Activated CD8-positive, alpha-beta memory T cell treated with anti-CD3 and anti-CD28 coated beads for 48 hours (primary cell): Measurements from ENCODE around the gene MAP3K1.
A peak's percentile ranks its signal among the peaks of the same experiment; 100 is the strongest.
"Not testable (repeated sequence)": the region's sequence is repeated elsewhere in the genome, so short reads cannot be mapped to it uniquely, and the experiment has no call there.

Source experiments
- DNase-seq, 3 experiments: peaks; one replicate each; pipeline ENCODE4 v3.0.0-alpha.2; 2020; ENCODE audit warnings: low read depth in 2 of 3, low spot score in 2 of 3

MAP3K1 gene

DNA sequence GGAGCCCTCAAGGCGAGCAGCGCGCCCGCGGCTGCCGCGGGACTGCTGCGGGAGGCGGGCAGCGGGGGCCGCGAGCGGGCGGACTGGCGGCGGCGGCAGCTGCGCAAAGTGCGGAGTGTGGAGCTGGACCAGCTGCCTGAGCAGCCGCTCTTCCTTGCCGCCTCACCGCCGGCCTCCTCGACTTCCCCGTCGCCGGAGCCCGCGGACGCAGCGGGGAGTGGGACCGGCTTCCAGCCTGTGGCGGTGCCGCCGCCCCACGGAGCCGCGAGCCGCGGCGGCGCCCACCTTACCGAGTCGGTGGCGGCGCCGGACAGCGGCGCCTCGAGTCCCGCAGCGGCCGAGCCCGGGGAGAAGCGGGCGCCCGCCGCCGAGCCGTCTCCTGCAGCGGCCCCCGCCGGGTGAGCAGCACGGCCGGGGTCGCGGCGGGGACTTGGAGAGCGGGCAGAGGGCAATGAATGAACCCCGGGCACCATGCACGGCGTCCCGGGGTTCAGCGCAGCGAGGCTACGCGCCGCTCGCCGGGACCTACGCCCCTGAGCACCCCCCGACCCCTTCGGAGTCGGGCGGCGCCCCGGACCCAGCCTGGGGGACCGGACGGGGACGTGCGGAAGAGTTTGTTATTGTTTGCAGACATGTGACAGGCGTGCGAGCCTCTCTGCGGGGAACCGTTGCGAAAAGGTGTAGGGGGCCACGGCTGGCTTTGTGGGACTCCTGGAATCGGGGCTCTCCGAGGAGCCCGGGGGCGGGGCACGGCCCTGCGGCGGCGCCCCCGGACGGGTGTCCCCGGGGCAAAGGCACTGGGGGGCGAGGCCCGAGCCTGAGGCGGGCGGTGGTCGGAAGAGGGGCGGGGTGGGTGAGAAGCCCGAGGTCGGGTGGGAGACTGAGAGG lies 553 bp downstream of the MAP3K1 start:
- peak in 2 of 3 experiments; percentile 24 to 31 for DNase-seq

DNA sequence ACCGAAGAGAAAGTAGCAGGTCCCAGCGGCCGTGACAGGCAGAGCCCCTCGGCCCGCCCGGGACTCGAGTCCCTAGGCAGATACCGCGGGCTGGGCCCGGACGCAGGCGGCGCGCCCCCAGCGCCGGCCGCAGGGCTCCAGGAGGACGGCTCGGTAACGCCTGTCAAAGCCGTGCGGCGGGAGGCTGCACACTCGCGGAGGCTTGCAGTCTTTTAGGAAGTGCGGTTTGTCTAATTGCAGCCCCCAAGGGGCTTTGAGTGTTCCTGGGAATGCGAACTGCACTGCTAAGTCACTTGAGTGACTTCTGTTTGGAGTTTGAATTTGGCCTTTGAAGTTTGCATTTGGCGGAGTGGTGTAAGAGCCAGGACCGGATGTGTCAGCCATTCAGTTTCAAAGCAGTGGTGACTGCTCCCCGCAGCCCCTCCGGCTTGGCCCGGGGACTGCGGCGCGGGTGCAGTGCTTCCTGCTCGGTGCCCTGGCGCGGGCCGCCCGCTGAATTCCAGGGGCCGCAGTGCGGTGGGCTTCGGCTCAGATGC lies 1.3 kb downstream of the MAP3K1 start:
- peak in 2 of 3 experiments; percentile 40 to 45 for DNase-seq

DNA sequence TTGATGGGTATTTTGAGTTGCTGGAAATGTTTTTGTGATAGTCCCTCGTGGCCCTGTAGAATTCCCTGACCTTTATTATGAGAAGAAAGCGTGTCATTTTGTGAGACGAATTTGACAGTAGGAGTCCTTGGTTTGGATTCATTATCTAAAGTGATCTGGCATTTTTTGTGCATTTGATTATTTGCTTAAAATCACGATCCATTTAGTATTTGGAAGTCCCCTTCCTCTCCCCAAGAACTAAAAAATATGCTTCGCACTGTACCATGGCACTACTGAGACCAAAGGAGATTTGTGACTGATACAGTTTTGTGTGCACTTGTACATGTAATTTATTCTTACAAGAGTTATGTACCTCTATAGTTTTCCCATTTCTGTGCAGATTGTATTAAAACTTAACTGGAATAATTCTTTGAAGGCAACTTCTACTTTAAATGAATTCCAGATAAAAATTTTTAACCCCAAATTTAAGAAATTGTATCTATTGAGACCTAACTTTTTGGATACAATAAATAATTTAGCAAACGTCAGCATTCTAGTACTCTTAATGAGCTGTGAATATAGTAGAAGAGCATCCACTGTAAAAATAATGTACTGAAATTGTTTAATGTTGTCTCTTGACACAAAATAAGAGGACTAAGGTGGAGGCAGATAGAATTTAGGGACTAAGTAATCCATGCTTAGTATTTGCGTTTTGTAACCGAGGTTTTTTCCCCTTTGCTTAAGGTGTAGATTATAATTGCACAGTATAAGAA lies 2.1 kb downstream of the MAP3K1 start:
- no peak for DNase-seq

DNA sequence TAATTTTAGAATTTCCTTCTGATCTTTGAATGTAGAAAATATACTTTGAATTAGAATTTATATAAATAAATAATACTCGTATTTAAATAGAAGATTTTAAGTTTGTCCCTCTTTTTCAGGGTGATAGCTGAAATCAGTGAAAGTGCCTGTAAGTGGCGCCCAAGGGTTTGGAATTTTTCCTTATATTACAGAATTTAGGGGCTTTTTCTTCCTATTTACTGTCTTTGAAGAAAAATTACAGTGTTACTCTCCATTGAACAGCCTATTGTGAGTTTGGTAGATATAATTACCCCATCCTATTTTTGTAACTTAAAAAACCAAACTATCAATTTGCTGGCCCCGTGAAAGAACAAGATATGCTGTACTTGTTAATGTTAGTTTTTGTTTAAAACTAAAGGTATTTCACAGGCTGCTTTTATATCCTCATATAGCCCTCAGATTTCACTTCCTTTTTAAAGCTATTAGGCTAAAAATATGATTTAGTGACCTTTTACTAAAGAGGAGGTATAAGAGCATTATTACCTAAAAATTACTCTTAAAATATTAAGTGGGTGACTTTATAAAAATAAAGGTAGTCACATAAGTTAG lies 3.2 kb downstream of the MAP3K1 start:
- no peak for DNase-seq

DNA sequence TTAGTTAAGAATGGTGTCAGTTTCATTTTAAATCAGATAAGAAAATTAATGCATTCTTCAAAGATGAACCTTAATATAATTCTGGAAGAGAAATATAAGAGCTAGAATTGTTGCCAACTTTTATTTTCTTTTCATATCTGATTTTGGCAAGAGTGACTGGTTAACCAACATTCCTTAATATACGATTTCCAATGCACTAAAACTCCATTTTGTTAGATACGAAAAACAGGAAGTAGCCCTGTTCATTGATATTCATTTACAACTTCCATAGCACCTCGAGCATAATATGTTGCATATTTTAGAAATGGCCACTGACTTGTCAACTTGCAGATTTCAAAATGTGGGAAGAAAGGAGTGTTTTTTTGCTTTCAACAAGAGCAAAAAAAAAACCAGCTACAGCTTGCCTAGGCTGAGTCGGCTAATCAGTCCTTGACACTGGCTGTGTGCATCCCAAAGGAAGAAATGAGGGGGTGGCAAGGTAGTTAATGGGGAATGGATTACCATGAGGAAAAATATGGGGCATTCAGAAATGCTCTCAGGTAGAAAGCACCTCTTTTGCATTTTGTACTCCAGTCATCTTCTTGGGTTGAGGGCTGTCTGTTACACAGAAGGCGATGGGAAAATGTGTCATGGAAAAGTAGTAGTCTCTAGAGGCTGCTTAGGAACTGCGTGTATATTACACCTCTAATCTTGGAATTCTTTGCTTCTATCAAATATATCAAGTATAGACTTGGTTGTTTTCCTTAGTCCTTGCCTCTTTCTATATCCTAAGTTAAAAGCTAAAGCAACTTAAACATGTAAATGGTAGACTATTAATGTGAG lies 3.9 kb downstream of the MAP3K1 start:
- no peak for DNase-seq

DNA sequence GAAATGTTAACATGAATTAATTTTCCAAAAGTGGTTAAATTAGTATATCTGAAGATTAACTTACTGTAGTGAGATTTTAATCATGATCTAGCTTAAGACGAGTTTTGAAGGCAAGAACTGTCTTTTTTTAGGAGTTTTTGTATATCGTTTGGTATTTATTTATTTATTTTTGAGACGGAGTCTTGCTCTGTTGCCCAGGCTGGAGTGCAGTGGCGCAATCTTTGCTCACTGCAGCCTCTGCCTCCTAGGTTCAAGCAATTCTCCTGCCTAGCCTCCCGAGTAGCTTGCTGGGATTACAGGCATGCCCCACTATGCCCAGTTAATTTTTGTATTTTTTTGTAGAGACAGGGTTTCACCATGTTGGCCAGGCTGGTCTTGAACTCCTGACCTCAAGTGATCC lies 6.5 kb downstream of the MAP3K1 start:
- DNase-seq, result not testable (repeated sequence)

DNA sequence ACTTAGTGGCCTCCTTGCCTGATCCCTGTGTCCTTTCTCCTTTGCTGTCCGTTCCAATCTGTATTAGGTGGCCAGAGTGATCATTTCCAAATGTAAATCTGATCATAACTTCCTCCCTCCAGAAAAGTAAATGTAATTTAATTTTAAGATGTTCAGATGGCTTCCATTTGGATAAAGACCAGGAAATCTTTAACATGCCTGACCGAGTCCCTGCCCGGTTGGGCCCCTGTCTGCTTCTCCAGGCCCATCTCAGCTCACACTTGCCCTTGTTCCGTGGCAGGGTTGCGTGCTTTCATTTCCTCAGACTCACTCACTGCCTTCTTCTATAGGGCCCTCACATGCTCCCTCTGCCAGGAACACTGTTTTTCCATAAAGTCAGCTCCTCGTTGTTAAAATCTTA lies 7.6 kb downstream of the MAP3K1 start:
- DNase-seq, result no peak

DNA sequence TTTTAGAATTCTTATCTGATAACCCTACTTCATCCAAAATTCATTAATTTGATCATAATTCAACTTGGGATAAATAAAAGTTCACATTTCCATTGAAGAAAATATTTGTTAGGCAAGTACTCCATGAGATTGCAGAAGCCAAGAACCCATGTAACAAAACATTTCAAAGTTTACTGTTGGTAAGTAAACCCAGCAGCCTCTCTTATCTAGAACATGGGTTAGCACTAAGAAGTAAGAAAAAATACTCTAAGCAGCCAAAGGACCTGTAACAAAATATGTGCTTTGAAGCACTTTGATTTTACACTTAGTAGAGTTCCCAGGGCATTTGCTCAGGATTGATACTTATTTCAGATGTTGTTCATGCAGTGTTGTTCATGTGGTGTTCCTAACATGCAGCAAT lies 8.7 kb downstream of the MAP3K1 start:
- DNase-seq, result no peak

DNA sequence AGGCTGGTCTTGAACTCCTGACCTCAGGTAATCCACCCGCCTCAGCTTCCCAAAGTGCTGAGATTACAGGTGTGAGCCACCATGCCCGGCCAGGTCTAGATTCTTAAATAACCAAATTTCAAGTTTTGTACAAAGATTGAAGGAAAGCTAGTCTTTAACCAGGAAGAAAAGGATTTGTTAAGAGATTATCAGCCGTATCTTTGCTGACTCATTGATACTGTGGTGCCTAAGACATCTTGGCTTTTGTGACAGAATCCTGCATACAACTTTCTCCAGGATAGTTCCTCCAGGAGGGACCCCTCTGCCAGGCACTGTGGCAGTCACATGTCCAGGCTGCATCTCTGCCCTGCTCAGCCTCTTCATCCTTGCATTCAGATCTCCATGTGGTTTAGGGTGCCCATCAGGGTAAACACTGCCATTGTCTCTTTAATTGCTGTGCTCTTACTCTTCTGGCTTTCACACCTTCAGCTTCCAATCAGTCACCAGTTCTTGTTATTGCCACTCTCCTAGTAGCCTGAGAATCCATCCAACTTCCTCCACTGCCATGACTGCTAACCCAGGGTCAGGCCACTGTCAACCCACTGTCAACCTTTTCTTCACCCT lies 10.0 kb downstream of the MAP3K1 start:
- DNase-seq, result no peak

DNA sequence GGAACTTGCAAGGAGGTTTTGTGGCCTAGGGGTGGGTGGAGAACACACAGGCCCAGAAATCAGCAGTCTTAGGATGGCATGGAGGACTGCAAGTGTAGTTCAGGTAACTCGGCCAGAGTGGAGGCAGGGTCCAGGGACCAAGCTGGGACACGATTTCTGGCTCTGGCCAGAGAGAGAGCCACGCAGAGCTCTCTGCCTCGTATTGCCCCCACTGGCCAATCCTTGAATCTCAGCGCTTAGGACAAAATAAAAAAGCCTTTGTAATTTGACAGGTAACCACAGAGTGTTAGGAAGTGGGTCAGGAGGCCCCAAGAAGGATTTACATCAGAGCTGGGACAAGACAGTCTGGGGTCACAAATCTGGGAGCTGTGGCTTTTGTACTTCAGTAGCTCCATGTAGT lies 11.7 kb downstream of the MAP3K1 start:
- no peak for DNase-seq

DNA sequence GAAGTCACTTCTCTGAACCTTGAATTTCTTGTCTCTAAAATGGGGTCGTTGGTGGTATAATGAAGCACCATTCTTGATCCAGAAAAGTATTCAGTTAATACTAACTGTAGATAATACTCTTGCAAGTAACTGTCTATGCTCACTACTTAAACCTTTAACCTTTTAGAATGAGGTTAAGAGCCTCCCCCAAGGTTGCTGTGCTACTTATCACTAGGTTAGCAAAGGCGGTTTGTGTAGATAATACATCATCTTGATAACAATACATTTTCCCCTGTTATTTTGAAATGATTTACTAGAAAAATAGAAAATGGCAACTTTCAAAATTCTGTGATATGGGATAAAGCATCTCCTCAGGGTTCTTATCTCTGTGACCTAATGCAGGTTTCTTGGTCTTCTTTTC lies 12.6 kb downstream of the MAP3K1 start:
- DNase-seq, result no peak

DNA sequence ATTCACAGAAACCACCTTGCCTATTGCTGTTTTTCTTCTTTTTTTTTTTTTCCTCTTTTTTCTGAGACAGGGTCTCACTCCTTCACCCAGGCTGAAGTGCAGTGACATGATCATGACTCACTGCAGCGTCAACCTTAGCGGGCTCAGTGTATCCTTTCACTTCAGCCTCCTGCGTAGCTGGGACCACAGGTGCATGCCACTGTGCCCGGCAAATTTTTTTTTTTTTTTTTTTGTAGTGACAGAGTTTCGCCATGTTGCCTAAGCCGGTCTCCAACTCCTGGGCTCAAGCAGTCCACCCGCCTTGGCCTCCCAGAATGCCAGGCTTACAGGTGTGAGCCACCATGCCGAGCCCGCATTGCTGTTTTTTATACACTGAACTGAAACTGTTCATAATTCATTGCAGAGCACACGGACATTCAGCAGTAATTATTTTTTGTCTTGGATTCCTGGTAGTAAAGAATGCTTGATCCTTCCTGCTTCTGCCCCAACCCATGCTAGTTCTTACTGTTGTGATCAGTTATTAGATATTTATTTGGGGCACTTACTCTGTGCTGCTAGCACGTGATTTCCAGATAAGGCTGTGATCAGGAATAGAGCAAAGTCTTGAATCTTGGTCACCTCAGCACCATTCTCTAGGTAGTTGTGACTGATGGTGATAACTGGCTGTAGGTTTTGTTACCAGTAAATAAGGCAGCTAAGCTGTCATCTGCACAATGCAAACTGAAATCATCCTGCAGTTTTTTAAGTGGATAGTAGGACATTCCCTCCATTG lies 14.0 kb downstream of the MAP3K1 start:
- DNase-seq, result peak in 1 of 3 experiments; percentile 7

DNA sequence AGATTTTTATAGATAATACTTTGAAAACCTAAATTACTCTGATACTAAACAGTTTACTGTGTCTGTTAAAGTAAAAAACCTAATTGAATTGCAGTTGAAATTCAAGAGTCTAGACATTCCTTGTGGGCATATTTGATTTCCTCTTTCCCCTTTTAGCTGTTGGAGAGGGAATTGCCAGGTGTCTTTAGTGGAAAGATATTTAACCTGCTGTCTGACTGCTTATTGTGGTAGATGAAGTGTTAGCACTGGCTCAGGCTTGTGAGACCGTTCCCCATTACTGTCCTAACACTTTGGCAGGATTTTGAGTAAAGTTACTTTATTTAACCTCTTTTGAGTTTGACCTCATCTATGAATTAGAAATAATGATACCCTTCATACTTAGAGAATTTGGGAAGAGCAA lies 16.4 kb downstream of the MAP3K1 start:
- no peak for DNase-seq

DNA sequence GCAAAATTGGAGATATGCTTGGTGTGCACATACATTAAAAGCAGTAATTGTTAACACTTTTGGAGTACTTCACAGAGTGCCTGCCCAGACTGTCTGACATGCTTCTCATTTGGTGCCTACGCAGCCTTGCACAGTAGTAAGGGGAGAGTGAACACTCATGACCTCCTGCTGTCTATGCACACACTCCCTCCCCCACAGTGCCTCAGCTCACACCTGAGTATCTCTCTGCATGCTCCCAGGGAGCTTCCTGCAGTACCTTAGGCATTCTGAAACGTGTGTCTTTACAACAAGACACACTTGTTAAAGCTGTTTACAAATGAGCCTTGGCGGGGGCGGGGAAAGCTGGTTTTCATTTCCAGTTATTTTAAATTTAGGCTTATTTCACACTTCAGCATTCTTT lies 18.0 kb downstream of the MAP3K1 start:
- DNase-seq, result no peak

DNA sequence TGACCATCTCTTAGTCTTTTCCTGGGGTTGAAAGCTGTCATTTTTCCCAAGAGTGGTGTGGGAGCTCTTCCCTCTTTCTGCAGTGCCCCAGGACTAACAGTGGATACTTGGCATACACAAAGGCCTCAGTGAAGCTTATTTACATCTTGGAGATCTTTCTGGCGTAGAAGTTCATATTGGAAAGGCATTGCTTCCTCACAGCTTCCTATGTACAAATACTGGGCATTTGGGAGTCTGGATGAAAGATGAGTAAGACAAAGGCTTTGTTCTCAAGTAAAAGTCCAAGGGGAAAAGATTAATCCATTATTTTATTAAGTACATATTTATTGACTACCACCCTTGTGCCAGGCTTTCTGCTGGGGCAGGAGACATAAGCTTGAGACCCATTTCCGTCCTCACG lies 22.0 kb downstream of the MAP3K1 start:
- DNase-seq, result no peak

DNA sequence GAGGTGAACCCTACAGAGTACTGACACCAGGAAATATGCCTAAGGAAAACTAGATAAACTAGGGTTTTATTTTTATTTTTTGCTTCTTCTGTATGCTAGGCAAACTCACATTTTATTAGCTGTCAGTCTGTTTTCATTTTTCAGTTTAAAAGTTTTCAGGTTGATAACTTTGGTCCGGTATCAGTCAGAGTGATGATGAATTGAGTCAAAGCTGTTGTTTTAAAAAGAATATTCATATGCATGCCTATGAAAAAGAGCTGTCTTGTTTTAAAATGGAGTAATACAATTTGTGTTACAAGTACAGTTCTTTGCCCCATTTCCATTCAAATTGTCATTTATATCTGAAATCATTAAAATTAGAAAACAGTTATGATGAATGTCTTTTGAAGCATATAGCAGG lies 22.6 kb downstream of the MAP3K1 start:
- no peak for DNase-seq

DNA sequence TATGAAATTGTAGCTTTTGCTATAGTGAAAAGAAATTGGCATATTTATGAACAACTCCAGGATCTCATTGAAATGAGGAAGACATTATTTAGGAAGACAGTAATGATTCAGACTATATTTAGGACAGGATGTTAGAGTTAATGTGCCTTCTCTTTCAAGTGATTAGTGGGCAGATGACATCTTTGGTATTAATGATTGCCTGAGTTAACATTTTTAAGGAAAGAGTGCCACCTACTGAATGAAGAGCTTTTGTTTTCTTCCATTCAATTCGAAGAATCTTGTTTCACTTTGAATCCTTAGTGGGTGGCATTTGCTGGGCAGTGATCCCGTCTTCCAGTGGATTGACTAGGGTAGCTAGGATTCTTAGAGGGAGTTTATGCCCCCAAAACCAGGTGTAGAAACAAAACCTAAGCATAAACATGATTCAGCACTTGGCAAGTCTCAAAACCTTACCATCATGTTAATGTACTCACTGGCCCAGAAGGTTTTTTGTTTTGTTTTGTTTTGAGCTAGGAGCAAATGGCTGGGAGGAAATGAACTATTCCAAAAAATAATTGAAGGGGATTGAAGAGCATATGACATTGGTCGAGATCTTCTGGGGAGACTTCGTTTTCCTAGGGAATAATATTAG lies 23.2 kb downstream of the MAP3K1 start:
- no peak for DNase-seq

DNA sequence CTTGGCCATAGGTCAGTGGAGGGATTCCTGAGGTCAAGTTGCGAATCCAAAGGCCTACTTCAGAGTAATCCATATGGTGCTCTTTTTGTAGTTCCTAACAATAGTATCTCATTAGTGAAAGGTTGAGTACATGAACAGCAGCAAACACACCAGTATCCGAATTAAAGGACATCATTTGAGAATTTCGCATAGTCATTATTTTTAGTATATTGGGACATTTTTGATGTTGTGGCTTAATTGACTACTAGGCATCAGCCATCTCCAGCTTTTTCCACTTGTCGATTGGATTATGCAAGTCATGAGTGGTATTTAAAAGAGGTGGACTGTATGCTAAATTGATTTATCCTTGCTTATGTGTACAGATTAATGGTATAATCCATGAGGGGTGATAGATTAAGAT lies 23.7 kb downstream of the MAP3K1 start:
- no peak for DNase-seq

DNA sequence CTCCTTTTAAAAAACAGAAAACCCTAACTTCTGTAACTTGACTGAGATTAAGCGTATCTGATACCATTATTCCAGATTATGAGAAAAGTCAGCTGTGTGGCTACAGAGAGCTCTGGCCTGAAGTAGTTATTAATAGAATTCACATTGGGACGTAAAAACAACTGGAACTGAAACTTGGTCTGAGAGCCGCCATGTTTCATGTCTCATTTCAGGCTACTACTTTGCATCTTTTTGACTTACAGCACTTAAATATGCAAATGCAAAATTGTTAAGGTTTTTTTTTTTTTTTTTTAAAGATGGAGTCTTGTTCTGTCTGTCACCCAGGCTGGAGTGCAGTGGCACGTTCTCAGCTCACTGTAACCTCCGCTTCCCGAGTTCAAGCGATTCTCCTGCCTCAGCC lies 25.2 kb downstream of the MAP3K1 start:
- DNase-seq, result no peak
